Coronary artery (tissue), 2 donors: Measurements from ENCODE around the gene PAPOLA.

Experiments
- DNase-seq: peaks from one replicate; pipeline ENCODE4 v3.0.0-alpha.2; 2017; ENCODE audit warnings: low spot score
- H3K27ac ChIP-seq, 2 donors: fragments of 200-600 bp; sonication (generic); one replicate each; pipeline ENCODE4 v1.5.1; 2016 to 2019
- H3K4me3 ChIP-seq: fragments of 200-600 bp; sonication (generic); 2 replicates; pipeline ENCODE4 v1.5.1; 2016; ENCODE audit warnings: mild to moderate bottlenecking, moderate library complexity
- TF ChIP-seq, protein P1 (sequence below): fragments of 200-600 bp; sonication (generic); IDR thresholded peaks from one replicate; pipeline ENCODE4 v1.5.1; 2019; ENCODE audit warnings: antibody characterized with exemption

Gene PAPOLA

DNA sequence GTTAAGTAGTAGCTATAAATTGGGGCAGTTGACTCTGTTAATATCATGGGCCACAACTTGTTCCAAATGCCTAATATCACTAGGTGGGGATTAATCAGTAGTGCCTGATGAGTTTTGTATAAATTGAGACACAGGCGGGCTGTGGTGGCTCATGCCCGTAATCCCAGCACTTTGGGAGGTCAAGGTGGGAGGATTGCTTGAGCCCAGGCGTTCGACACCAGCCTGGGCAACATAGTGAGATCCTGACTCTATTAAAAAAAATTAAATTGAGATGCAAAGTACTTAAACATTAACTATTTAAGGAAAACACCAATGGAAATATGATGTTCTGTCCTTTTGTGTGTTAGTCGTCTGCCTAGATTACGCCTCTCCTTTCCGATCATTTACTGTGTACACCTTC is 9.0 kb downstream of the PAPOLA start:
- H3K27ac ChIP-seq: no peak overlapping the region
- TF ChIP-seq, protein P1, sequence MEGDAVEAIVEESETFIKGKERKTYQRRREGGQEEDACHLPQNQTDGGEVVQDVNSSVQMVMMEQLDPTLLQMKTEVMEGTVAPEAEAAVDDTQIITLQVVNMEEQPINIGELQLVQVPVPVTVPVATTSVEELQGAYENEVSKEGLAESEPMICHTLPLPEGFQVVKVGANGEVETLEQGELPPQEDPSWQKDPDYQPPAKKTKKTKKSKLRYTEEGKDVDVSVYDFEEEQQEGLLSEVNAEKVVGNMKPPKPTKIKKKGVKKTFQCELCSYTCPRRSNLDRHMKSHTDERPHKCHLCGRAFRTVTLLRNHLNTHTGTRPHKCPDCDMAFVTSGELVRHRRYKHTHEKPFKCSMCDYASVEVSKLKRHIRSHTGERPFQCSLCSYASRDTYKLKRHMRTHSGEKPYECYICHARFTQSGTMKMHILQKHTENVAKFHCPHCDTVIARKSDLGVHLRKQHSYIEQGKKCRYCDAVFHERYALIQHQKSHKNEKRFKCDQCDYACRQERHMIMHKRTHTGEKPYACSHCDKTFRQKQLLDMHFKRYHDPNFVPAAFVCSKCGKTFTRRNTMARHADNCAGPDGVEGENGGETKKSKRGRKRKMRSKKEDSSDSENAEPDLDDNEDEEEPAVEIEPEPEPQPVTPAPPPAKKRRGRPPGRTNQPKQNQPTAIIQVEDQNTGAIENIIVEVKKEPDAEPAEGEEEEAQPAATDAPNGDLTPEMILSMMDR: no peak
- H3K4me3 ChIP-seq: no peak overlapping the region
- DNase-seq: no peak

DNA sequence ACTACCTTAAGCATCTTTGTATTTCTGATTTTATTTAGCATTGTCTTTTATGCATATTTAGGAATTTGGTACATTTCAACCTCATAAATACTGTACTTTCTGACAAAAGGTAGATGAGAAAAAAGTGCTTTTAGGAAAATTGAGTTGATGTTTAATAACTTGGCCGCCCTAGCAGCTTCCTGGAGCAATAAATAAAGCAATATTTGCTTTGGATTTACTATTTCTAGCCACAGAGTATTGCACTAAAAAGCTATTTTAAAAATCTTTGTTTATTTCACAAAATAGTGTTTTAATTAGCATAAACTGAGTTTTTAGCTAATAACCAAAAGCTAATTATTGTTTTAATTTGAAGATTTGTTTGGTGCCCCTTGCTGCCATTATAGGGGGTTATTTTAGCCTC is 9.5 kb downstream of the PAPOLA start:
- TF ChIP-seq, protein P1: no peak
- Histone ChIP-seq H3K4me3 (no peak overlapping the region), H3K27ac (no peak overlapping the region)
- DNase-seq: no peak

DNA sequence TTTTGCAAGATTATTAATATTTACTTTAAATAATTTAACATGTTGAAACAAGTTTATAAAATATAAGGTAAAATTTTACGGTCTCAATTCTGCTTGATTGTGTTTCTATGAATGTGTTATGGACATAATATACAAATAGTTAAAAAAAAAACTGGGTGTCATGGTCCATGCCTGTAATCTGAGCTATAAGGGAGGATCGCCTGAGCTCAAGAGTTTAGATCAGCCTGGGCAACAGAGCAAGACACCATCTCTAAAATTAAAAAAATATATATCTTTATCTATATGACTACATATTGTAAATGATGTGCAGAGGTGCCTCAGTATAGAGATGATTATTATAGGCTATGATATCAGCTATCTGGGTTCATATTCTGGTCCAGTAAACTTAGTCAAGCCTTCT is 9.9 kb downstream of the PAPOLA start:
- no peak overlapping the region for H3K4me3 ChIP-seq
- no peak for DNase-seq
- TF ChIP-seq, protein P1: no peak
- H3K27ac ChIP-seq: no peak overlapping the region

DNA sequence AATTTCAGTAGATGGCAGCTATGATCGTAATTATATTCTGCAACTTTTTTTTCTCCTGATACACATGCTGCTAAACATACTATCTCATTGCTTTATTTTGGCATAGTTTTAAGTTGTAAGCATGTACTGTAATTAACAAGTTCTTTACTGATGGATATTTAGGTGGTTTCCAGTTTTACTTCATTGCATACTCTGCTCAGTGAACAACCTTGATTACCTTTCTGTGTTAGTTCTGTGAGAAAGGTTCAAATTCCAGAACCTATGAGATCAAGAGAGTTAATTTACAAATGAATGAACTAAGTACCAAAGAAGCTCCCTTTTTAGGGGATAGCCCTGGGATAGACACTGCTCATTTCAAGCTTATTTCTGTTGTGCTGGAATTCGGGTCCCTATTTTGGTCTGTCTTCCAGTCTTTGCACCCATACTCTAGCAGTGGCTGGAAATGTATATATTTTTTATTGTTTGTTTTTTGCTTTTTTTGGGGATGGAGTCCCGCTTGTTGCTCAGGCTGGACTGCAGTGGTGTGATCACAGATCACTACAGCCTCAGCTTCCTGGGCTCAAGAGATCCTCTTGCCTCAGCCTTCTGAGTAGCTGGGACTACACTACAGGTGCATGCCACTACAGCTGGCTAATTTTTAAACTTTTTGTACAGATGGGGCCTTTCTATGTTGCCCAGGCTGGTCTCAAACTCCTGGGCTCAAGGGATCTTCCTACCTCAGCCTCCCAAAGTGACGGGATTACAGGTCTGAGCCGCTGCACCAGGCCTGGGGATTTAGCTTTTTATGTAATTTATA is 10.6 kb downstream of the PAPOLA start:
- no peak for DNase-seq
- Histone ChIP-seq H3K27ac (no peak overlapping the region), H3K4me3 (no peak overlapping the region)
- TF ChIP-seq, protein P1: no peak

DNA sequence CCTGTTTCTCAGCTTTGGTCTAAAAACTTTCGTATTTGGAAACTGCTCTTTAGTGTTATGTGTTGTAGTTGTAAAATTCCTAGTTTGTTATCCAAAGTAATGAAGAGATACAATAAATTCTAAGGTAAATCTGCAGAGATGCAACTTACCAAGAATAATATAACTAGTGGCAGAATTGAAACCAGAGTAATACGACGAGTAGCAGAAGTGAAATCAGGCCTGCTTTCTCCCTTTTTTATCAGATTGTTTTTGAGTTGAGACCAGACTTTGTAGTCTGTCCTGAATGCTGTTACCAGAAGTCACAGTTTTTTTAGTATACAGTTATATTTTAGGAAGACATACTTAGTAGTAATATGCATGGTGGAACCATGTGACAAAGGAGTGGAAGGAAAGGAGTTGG is 12.5 kb downstream of the PAPOLA start:
- TF ChIP-seq, protein P1: no peak
- DNase-seq: no peak
- H3K4me3 ChIP-seq: no peak overlapping the region
- H3K27ac ChIP-seq: no peak overlapping the region

DNA sequence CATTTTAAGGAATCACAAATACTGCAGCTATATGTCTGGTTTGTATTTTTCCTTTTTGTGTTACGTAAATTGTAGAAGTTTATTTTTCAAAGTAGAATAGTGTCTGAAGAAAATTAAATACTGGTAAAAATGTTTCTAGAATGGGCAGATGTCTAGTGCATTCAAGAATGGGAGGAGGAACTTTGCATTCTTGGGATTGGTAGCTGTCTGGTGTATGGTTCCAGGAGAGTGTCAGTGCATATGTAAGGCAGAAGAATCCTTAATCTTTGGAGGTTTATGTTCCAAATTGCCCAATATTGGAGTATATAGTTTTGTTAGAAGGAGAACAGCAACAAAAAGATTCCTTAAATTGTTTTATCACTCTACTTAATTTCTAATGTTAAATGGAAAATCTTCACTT is 13.5 kb downstream of the PAPOLA start:
- no peak overlapping the region for H3K27ac ChIP-seq
- no peak overlapping the region for H3K4me3 ChIP-seq
- TF ChIP-seq, protein P1: no peak
- DNase-seq: no peak

DNA sequence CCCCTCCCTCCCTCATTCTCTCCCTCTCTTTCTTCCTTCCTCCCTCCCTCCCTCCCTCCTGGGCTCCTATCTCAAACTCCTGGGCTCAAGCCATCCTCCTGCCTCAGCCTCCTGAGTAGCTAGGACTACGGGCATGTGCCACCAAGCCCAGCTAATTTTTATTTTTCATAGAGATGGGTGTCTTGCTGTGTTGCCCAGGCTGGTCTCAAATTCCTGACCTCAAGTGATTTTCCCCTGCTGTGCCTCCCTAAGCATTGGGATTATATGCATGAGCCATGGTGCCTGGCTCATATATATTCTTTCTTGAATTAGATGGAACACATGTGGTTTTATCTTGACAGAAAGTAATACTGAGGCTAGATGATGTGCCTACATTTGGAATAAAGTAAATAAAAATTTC is 14.2 kb downstream of the PAPOLA start:
- TF ChIP-seq, protein P1: no peak
- H3K27ac ChIP-seq: no peak overlapping the region
- DNase-seq: no peak
- H3K4me3 ChIP-seq: no peak overlapping the region
